ENCODE results near the gene EN1.

DNA sequence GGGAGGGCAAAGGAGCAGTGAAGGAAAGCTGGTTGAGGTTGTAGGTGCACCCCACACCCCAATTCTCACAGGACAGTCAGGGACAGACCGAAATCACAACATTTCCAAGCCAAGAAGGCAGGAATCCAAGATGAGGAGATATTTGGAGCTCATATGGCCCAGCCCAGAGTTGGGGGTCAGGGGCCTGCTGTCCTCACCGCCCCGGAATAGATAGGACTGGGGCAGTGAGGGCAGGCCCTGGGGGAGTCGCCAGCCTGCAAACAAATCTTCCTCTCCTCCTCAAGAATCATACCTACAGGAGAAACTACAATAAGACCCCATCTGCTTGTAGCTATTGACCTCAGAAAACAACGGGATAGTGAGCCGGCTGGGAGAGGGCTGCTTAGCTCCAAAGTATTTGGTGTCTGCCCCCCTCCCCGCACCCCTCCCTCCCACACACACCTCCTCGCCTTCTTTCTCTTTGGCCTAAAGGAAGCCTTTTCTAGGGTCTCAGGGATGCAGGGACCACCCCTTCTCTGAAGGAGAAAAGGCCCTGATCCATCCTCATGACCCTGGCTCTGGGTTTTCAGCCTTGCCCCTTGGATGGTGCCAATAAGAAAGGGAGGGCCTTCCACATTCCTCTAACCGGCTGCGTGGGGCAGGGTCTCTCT lies 3.8 kb downstream of the EN1 start:
- TF ChIP-seq, protein P1, sequence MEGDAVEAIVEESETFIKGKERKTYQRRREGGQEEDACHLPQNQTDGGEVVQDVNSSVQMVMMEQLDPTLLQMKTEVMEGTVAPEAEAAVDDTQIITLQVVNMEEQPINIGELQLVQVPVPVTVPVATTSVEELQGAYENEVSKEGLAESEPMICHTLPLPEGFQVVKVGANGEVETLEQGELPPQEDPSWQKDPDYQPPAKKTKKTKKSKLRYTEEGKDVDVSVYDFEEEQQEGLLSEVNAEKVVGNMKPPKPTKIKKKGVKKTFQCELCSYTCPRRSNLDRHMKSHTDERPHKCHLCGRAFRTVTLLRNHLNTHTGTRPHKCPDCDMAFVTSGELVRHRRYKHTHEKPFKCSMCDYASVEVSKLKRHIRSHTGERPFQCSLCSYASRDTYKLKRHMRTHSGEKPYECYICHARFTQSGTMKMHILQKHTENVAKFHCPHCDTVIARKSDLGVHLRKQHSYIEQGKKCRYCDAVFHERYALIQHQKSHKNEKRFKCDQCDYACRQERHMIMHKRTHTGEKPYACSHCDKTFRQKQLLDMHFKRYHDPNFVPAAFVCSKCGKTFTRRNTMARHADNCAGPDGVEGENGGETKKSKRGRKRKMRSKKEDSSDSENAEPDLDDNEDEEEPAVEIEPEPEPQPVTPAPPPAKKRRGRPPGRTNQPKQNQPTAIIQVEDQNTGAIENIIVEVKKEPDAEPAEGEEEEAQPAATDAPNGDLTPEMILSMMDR (IDR thresholded peaks at IDR 0.05): no peak
- TF ChIP-seq POLR2AphosphoS5 (IDR thresholded peaks at IDR 0.05; ENCODE audit: low read depth, low read length) (no peak), TCF7L2 (IDR thresholded peaks at IDR 0.05; ENCODE audit: low read depth, low read length) (no peak), SIN3A (IDR thresholded peaks at IDR 0.05; ENCODE audit: borderline replicate concordance, insufficient read depth, low read depth, low read length) (no peak)
- TF ChIP-seq, protein P2, sequence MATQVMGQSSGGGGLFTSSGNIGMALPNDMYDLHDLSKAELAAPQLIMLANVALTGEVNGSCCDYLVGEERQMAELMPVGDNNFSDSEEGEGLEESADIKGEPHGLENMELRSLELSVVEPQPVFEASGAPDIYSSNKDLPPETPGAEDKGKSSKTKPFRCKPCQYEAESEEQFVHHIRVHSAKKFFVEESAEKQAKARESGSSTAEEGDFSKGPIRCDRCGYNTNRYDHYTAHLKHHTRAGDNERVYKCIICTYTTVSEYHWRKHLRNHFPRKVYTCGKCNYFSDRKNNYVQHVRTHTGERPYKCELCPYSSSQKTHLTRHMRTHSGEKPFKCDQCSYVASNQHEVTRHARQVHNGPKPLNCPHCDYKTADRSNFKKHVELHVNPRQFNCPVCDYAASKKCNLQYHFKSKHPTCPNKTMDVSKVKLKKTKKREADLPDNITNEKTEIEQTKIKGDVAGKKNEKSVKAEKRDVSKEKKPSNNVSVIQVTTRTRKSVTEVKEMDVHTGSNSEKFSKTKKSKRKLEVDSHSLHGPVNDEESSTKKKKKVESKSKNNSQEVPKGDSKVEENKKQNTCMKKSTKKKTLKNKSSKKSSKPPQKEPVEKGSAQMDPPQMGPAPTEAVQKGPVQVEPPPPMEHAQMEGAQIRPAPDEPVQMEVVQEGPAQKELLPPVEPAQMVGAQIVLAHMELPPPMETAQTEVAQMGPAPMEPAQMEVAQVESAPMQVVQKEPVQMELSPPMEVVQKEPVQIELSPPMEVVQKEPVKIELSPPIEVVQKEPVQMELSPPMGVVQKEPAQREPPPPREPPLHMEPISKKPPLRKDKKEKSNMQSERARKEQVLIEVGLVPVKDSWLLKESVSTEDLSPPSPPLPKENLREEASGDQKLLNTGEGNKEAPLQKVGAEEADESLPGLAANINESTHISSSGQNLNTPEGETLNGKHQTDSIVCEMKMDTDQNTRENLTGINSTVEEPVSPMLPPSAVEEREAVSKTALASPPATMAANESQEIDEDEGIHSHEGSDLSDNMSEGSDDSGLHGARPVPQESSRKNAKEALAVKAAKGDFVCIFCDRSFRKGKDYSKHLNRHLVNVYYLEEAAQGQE (IDR thresholded peaks at IDR 0.05; ENCODE audit: insufficient read depth in 1 of 2, low read depth in 2 of 2, low read length in 1 of 2): no peak

Data from Panc1 (cell line).